ENCODE results near the gene KANK2.

Gene KANK2

GRCh38 chr19:11115895-11116446, 81.4 kb downstream of the KANK2 start:
- no peak for DNase-seq
- TF ChIP-seq GATA1 (IDR thresholded peaks at IDR 0.05; ENCODE audit: low read depth, low read length), result no peak
- TF ChIP-seq POLR2A (IDR thresholded peaks at IDR 0.05; ENCODE audit: low read length), result no peak

- no peak for DNase-seq
- TF ChIP-seq GATA1 (IDR thresholded peaks at IDR 0.05; ENCODE audit: low read depth, low read length), result no peak
Observed at GRCh38 chr19:11115042-11115441, 82.3 kb downstream of the KANK2 start.

Measured in erythroblast (primary cell).